K562 (cell line): ENCODE data around the gene RNF207.

Experiments used
- ATF3 ChIP-seq, 2 experiments: fragments of 450-650 bp in 1 of 2; sonication (generic) in 1 of 2; formaldehyde crosslinking in 1 of 2; IDR thresholded peaks in 1 of 2; conservative IDR thresholded peaks in 1 of 2; 2 replicates each; pipeline versions ENCODE4 v1.6.1 to v1.8.1; 2016 to 2023; ENCODE audit warnings: mild to moderate bottlenecking in 2 of 2, moderate library complexity in 2 of 2, inconsistent platforms in 1 of 2, missing genetic modification reagents in 1 of 2
- CREB1 ChIP-seq, 2 experiments: sonication (generic) in 1 of 2; formaldehyde crosslinking in 1 of 2; IDR thresholded peaks; 2 replicates each; pipeline versions ENCODE4 v1.6.1 to v1.8.0; 2012 to 2022; ENCODE audit warnings: inconsistent platforms in 1 of 2, mild to moderate bottlenecking in 1 of 2, missing genetic modification reagents in 1 of 2, moderate library complexity in 1 of 2
- GABPA ChIP-seq: fragments of 200-800 bp; sonication (Bioruptor generic); conservative IDR thresholded peaks from 2 replicates; pipeline ENCODE4 v1.6.1; 2016; ENCODE audit warnings: low read depth, missing genetic modification characterization, missing compliant biosample characterization
- KLF13 ChIP-seq: fragments of 450-650 bp; IDR thresholded peaks from 2 replicates; pipeline ENCODE4 v1.6.1; 2016; ENCODE audit warnings: missing genetic modification characterization, low read depth, mild to moderate bottlenecking, missing compliant biosample characterization, moderate library complexity, borderline replicate concordance
- MAZ ChIP-seq, 2 experiments: fragments of 450-650 bp in 1 of 2; sonication (generic) in 1 of 2; formaldehyde crosslinking; IDR thresholded peaks in 1 of 2; conservative IDR thresholded peaks in 1 of 2; 2 replicates each; pipeline versions ENCODE4 v1.4.0 to v1.5.0; 2020; ENCODE audit warnings: mild to moderate bottlenecking in 1 of 2, missing genetic modification reagents in 1 of 2
- NFRKB ChIP-seq: fragments of 450-650 bp; IDR thresholded peaks from 2 replicates; pipeline ENCODE4 v1.6.1; 2016; ENCODE audit warnings: low read depth
- POLR2A ChIP-seq: fragments of 450-650 bp; conservative IDR thresholded peaks from 2 replicates; pipeline ENCODE4 v1.6.1; 2016
- TBP ChIP-seq: optimal IDR thresholded peaks from 2 replicates; pipeline ENCODE3; 2011; ENCODE audit warnings: low read depth, low read length, improper control_type of control experiment
- TOE1 ChIP-seq, 2 experiments: fragments of 450-650 bp in 1 of 2; sonication (generic) in 1 of 2; formaldehyde crosslinking in 1 of 2; IDR thresholded peaks; 2 replicates each; pipeline versions ENCODE4 v1.7.1 to v1.8.0; 2016 to 2022; ENCODE audit warnings: borderline replicate concordance in 2 of 2, mild to moderate bottlenecking in 2 of 2, antibody characterized with exemption in 1 of 2, inconsistent platforms in 1 of 2, low read depth in 1 of 2, missing genetic modification reagents in 1 of 2, moderate library complexity in 1 of 2
- YBX1 ChIP-seq: fragments of 450-650 bp; IDR thresholded peaks from 2 replicates; pipeline ENCODE4 v1.7.1; 2016; ENCODE audit warnings: mild to moderate bottlenecking
- ZNF589 ChIP-seq: fragments of 200-800 bp; sonication (Bioruptor generic); IDR thresholded peaks from 2 replicates; pipeline ENCODE4 v1.6.1; 2016; ENCODE audit warnings: low read depth, missing genetic modification characterization, missing compliant biosample characterization
- TF ChIP-seq, protein P1 (sequence below), 3 experiments: IDR thresholded peaks in 2 of 3; conservative IDR thresholded peaks in 1 of 3; 2 replicates each; pipeline ENCODE4 v1.5.1; 2011 to 2012; ENCODE audit warnings: low read length in 3 of 3, mild to moderate bottlenecking in 3 of 3, control low read depth in 2 of 3, improper control_type of control experiment in 1 of 3, inconsistent platforms in 1 of 3, low read depth in 1 of 3, mixed read lengths in 1 of 3, moderate library complexity in 1 of 3; ENCODE audit not compliant: insufficient read depth in 2 of 3
- TF ChIP-seq, protein P2 (sequence below): sonication (generic); formaldehyde crosslinking; IDR thresholded peaks from 2 replicates; pipeline ENCODE4 v1.9.0; 2022; ENCODE audit warnings: mild to moderate bottlenecking, missing genetic modification reagents

- no peak for TF ChIP-seq MAZ (CRISPR knock-in tag; conservative IDR thresholded peaks at IDR 0.05 in 1 of 2, IDR thresholded peaks at IDR 0.05 in 1 of 2)
- TF ChIP-seq CREB1 (IDR thresholded peaks at IDR 0.05): no peak
- no peak for TF ChIP-seq CREB1 (CRISPR knock-in tag; IDR thresholded peaks at IDR 0.05)
- TF ChIP-seq TBP: no peak
- TF ChIP-seq YBX1: no peak
- no peak for TF ChIP-seq TOE1 (IDR thresholded peaks at IDR 0.05; ENCODE audit: borderline replicate concordance)
- TF ChIP-seq TOE1 (CRISPR knock-in tag; IDR thresholded peaks at IDR 0.05; ENCODE audit: borderline replicate concordance, low read depth): no peak
- TF ChIP-seq, protein P1, sequence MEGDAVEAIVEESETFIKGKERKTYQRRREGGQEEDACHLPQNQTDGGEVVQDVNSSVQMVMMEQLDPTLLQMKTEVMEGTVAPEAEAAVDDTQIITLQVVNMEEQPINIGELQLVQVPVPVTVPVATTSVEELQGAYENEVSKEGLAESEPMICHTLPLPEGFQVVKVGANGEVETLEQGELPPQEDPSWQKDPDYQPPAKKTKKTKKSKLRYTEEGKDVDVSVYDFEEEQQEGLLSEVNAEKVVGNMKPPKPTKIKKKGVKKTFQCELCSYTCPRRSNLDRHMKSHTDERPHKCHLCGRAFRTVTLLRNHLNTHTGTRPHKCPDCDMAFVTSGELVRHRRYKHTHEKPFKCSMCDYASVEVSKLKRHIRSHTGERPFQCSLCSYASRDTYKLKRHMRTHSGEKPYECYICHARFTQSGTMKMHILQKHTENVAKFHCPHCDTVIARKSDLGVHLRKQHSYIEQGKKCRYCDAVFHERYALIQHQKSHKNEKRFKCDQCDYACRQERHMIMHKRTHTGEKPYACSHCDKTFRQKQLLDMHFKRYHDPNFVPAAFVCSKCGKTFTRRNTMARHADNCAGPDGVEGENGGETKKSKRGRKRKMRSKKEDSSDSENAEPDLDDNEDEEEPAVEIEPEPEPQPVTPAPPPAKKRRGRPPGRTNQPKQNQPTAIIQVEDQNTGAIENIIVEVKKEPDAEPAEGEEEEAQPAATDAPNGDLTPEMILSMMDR (IDR thresholded peaks at IDR 0.05 in 2 of 3, conservative IDR thresholded peaks at IDR 0.05 in 1 of 3; ENCODE audit: insufficient read depth in 2 of 3, low read depth in 1 of 3, low read length in 3 of 3): no peak
- TF ChIP-seq, protein P2, sequence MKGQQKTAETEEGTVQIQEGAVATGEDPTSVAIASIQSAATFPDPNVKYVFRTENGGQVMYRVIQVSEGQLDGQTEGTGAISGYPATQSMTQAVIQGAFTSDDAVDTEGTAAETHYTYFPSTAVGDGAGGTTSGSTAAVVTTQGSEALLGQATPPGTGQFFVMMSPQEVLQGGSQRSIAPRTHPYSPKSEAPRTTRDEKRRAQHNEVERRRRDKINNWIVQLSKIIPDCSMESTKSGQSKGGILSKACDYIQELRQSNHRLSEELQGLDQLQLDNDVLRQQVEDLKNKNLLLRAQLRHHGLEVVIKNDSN (CRISPR knock-in tag): no peak
- TF ChIP-seq NFRKB: no peak
- no peak for TF ChIP-seq KLF13 (tag)
- no peak for TF ChIP-seq ATF3 (IDR thresholded peaks at IDR 0.05)
- TF ChIP-seq ATF3 (CRISPR knock-in tag; conservative IDR thresholded peaks at IDR 0.05): no peak
- TF ChIP-seq ZNF589 (CRISPR knock-in tag): no peak
- TF ChIP-seq GABPA (tag): no peak
- no peak for TF ChIP-seq POLR2A
These were observed 39.7 kb upstream of the RNF207 start for GRCh38 chr1:6166221-6166620.
